ENCODE measurements around the gene KRT17. TPM values are rescaled to one million over a fixed set of nuclear protein-coding genes. Genes with fewer than 3 reads are reported as not detected.

KRT17 gene
- total RNA-seq, 1 experiment from 2014 or later: 1.5 TPM

DNA sequence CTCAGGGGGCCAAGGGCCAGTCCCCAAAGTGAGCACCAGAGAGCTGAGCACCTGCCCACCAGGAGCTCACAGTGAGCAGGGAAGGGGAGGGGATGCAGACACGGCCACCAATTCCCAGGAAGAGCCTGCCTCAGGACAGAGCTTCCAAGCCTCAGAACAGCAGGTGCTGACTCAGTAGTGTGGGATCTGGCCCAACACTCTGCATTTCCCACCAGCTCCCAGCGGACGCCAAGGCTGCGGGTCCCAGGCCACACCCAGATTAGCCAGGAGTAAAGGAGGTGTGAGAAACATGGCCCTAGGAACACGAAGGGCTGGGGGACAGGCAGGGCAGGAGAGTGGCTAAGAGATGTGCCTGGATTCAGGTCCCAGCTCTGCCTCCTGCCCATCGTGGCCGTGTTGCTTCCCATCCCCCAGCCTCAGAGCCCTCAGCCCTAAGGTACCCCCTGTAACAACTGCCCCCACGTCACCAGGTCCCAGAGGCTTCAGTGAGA, 35.9 kb upstream of the KRT17 start:
- Histone ChIP-seq H3K27me3 (ENCODE audit: insufficient read depth, low read length) (peaks cover 3% of the 10 kb centered on the region; the same call in 1 of the 2 replicates), H3K14ac (ENCODE audit: insufficient read depth, low read length) (no peak overlapping the region), H3K18ac (ENCODE audit: insufficient read length, low read depth, low read length) (no peak overlapping the region), H3K4ac (ENCODE audit: low read depth, low read length) (no peak overlapping the region), H4K8ac (replicated peaks; ENCODE audit: insufficient read length, low read depth, low read length) (no peak overlapping the region), H3K23ac (ENCODE audit: insufficient read length, low read depth, low read length) (no peak overlapping the region), H3K9me3 (ENCODE audit: control insufficient read depth, low read depth, low read length) (no peaks in the 10 kb centered on the region), H2AFZ (ENCODE audit: low read length) (no peak overlapping the region), H2BK15ac (ENCODE audit: low read depth, low read length) (no peak overlapping the region), H2BK5ac (ENCODE audit: insufficient read length, low read length) (no peak overlapping the region), H3K4me1 (ENCODE audit: insufficient read depth, low read length) (no peaks in the 10 kb centered on the region), H4K20me1 (ENCODE audit: control insufficient read depth, insufficient read depth, insufficient read length) (no peaks in the 10 kb centered on the region), H3K27ac (ENCODE audit: insufficient read length, low read depth, low read length) (no peak overlapping the region), H3K9ac (ENCODE audit: extremely low read depth, insufficient read length, low read length) (no peak overlapping the region), H2AK5ac (ENCODE audit: insufficient read length, low read length) (no peak overlapping the region), H2BK20ac (ENCODE audit: low read depth, low read length, poor library complexity, severe bottlenecking) (no peak overlapping the region), H3T11ph (ENCODE audit: low read length) (no peak overlapping the region), H3K4me2 (ENCODE audit: insufficient read depth, insufficient read length, low read length) (no peak overlapping the region), H2BK120ac (ENCODE audit: low read depth, low read length, poor library complexity, severe bottlenecking) (no peak overlapping the region), H4K5ac (ENCODE audit: insufficient read length, low read depth, low read length) (no peak overlapping the region), H4K91ac (ENCODE audit: insufficient read length, low read depth, low read length) (no peak overlapping the region), H3K23me2 (ENCODE audit: insufficient read length, low read depth, low read length, poor library complexity, severe bottlenecking) (no peaks in the 10 kb centered on the region), H3K79me1 (ENCODE audit: insufficient read depth, low read depth, low read length, poor library complexity, severe bottlenecking) (no peaks in the 10 kb centered on the region), H3K56ac (ENCODE audit: insufficient read length, low read depth, low read length) (no peak overlapping the region), H2BK12ac (ENCODE audit: insufficient read length, low read depth, low read length) (no peak overlapping the region), H3K79me2 (ENCODE audit: insufficient read depth, low read length) (no peaks in the 10 kb centered on the region)
- H3K27me3 Mint-ChIP-seq (ENCODE audit: low read depth): peaks cover 22% of the 10 kb centered on the region
- WGBS (ENCODE audit: extremely low coverage, insufficient read length, low lambda C conversion rate): no CpG with 5 or more reads among the region's 8 CpGs
- TF ChIP-seq, protein P1, sequence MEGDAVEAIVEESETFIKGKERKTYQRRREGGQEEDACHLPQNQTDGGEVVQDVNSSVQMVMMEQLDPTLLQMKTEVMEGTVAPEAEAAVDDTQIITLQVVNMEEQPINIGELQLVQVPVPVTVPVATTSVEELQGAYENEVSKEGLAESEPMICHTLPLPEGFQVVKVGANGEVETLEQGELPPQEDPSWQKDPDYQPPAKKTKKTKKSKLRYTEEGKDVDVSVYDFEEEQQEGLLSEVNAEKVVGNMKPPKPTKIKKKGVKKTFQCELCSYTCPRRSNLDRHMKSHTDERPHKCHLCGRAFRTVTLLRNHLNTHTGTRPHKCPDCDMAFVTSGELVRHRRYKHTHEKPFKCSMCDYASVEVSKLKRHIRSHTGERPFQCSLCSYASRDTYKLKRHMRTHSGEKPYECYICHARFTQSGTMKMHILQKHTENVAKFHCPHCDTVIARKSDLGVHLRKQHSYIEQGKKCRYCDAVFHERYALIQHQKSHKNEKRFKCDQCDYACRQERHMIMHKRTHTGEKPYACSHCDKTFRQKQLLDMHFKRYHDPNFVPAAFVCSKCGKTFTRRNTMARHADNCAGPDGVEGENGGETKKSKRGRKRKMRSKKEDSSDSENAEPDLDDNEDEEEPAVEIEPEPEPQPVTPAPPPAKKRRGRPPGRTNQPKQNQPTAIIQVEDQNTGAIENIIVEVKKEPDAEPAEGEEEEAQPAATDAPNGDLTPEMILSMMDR (conservative IDR thresholded peaks at IDR 0.05): no peak
- no peaks in the 10 kb centered on the region for H3K36me3 Mint-ChIP-seq (ENCODE audit: insufficient read depth in 1 of 3, low read depth in 3 of 3)
- no peak overlapping the region; a peak in 1 of 5 replicates for H3K4me3 Mint-ChIP-seq
- H3K9me3 Mint-ChIP-seq: no peaks in the 10 kb centered on the region
- no peak overlapping the region; a peak in 1 of 7 replicates for H3K27ac Mint-ChIP-seq
- H3K4me1 Mint-ChIP-seq: peaks cover 7 to 16% of the 10 kb centered on the region in 2 experiments
- DNase-seq: no peak
